ENCODE data around the gene ZNF398.

GRCh38 chr7:149181450-149181790, 34.2 kb downstream of the ZNF398 start:
- TF ChIP-seq, protein P1, sequence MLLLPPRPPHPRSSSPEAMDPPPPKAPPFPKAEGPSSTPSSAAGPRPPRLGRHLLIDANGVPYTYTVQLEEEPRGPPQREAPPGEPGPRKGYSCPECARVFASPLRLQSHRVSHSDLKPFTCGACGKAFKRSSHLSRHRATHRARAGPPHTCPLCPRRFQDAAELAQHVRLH (tag by site-specific recombination; IDR thresholded peaks at IDR 0.05) = no peak
- TF ChIP-seq, protein P2, sequence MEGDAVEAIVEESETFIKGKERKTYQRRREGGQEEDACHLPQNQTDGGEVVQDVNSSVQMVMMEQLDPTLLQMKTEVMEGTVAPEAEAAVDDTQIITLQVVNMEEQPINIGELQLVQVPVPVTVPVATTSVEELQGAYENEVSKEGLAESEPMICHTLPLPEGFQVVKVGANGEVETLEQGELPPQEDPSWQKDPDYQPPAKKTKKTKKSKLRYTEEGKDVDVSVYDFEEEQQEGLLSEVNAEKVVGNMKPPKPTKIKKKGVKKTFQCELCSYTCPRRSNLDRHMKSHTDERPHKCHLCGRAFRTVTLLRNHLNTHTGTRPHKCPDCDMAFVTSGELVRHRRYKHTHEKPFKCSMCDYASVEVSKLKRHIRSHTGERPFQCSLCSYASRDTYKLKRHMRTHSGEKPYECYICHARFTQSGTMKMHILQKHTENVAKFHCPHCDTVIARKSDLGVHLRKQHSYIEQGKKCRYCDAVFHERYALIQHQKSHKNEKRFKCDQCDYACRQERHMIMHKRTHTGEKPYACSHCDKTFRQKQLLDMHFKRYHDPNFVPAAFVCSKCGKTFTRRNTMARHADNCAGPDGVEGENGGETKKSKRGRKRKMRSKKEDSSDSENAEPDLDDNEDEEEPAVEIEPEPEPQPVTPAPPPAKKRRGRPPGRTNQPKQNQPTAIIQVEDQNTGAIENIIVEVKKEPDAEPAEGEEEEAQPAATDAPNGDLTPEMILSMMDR (tag by site-specific recombination; IDR thresholded peaks at IDR 0.05) = no peak
- TF ChIP-seq ZFP69B (tag by site-specific recombination; IDR thresholded peaks at IDR 0.05) = no peak
- TF ChIP-seq, protein P3, sequence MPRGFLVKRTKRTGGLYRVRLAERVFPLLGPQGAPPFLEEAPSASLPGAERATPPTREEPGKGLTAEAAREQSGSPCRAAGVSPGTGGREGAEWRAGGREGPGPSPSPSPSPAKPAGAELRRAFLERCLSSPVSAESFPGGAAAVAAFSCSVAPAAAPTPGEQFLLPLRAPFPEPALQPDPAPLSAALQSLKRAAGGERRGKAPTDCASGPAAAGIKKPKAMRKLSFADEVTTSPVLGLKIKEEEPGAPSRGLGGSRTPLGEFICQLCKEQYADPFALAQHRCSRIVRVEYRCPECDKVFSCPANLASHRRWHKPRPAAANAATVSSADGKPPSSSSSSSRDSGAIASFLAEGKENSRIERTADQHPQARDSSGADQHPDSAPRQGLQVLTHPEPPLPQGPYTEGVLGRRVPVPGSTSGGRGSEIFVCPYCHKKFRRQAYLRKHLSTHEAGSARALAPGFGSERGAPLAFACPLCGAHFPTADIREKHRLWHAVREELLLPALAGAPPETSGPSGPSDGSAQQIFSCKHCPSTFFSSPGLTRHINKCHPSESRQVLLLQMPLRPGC (tag by site-specific recombination; IDR thresholded peaks at IDR 0.05) = no peak
- no peak for TF ChIP-seq ZNF335 (tag by site-specific recombination; conservative IDR thresholded peaks at IDR 0.05)
- TF ChIP-seq, protein P4, sequence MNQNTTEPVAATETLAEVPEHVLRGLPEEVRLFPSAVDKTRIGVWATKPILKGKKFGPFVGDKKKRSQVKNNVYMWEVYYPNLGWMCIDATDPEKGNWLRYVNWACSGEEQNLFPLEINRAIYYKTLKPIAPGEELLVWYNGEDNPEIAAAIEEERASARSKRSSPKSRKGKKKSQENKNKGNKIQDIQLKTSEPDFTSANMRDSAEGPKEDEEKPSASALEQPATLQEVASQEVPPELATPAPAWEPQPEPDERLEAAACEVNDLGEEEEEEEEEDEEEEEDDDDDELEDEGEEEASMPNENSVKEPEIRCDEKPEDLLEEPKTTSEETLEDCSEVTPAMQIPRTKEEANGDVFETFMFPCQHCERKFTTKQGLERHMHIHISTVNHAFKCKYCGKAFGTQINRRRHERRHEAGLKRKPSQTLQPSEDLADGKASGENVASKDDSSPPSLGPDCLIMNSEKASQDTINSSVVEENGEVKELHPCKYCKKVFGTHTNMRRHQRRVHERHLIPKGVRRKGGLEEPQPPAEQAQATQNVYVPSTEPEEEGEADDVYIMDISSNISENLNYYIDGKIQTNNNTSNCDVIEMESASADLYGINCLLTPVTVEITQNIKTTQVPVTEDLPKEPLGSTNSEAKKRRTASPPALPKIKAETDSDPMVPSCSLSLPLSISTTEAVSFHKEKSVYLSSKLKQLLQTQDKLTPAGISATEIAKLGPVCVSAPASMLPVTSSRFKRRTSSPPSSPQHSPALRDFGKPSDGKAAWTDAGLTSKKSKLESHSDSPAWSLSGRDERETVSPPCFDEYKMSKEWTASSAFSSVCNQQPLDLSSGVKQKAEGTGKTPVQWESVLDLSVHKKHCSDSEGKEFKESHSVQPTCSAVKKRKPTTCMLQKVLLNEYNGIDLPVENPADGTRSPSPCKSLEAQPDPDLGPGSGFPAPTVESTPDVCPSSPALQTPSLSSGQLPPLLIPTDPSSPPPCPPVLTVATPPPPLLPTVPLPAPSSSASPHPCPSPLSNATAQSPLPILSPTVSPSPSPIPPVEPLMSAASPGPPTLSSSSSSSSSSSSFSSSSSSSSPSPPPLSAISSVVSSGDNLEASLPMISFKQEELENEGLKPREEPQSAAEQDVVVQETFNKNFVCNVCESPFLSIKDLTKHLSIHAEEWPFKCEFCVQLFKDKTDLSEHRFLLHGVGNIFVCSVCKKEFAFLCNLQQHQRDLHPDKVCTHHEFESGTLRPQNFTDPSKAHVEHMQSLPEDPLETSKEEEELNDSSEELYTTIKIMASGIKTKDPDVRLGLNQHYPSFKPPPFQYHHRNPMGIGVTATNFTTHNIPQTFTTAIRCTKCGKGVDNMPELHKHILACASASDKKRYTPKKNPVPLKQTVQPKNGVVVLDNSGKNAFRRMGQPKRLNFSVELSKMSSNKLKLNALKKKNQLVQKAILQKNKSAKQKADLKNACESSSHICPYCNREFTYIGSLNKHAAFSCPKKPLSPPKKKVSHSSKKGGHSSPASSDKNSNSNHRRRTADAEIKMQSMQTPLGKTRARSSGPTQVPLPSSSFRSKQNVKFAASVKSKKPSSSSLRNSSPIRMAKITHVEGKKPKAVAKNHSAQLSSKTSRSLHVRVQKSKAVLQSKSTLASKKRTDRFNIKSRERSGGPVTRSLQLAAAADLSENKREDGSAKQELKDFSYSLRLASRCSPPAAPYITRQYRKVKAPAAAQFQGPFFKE (tag by site-specific recombination; IDR thresholded peaks at IDR 0.05; ENCODE audit: borderline replicate concordance) = no peak
- TF ChIP-seq, protein P5, sequence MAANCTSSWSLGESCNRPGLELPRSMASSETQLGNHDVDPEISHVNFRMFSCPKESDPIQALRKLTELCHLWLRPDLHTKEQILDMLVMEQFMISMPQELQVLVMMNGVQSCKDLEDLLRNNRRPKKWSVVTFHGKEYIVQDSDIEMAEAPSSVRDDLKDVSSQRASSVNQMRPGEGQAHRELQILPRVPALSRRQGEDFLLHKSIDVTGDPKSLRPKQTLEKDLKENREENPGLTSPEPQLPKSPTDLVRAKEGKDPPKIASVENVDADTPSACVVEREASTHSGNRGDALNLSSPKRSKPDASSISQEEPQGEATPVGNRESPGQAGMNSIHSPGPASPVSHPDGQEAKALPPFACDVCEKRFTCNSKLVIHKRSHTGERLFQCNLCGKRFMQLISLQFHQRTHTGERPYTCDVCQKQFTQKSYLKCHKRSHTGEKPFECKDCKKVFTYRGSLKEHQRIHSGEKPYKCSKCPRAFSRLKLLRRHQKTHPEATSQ (tag by site-specific recombination; IDR thresholded peaks at IDR 0.05) = no peak
- TF ChIP-seq OVOL3 (tag by site-specific recombination; IDR thresholded peaks at IDR 0.05) = no peak
- no peak for TF ChIP-seq PRDM4 (tag by site-specific recombination; IDR thresholded peaks at IDR 0.05)
- no peak for TF ChIP-seq ZNF626 (tag by site-specific recombination; IDR thresholded peaks at IDR 0.05)
- TF ChIP-seq TCF7L2 (IDR thresholded peaks at IDR 0.05; ENCODE audit: borderline replicate concordance, low read depth, low read length) = no peak
- no peak for TF ChIP-seq IKZF3 (tag by site-specific recombination; IDR thresholded peaks at IDR 0.05)

Data from HEK293 (cell line).